CD4-positive, alpha-beta memory T cell (primary cell): ENCODE data around the gene PRM2. TPM values are rescaled to one million over a fixed set of nuclear protein-coding genes. Genes with fewer than 3 reads are reported as not detected.

Source experiments
- CTCF ChIA-PET: fragments of 350-600 bp; sonication (Branson Sonifier 250); formaldehyde crosslinking; loops from one replicate; lab custom pipeline; 2021; ENCODE audit warnings: inconsistent platforms; ENCODE audit not compliant: partially characterized antibody; lab: Charles Lee
- POLR2A ChIA-PET: fragments of 350-600 bp; sonication (Branson Sonifier 250); formaldehyde crosslinking; loops from one replicate; lab custom pipeline; 2021; ENCODE audit not compliant: partially characterized antibody; lab: Charles Lee
- DNase-seq, 5 donors: peaks; one replicate each; pipeline versions ENCODE4 v3.0.0 to v3.0.0-alpha.2; 2020 to 2022; ENCODE audit warnings: mixed read lengths in 1 of 5
- H3K27ac ChIP-seq: one replicate; pipeline ENCODE4 v1.7.0; 2013; ENCODE audit warnings: low read depth, low read length
- H3K27me3 ChIP-seq: 2 replicates; pipeline ENCODE4 v1.7.0; 2013; ENCODE audit warnings: mild to moderate bottlenecking, low read length, moderate library complexity; ENCODE audit not compliant: insufficient read depth
- H3K36me3 ChIP-seq: 2 replicates; pipeline ENCODE4 v1.7.0; 2013; ENCODE audit warnings: mild to moderate bottlenecking, low read length, moderate library complexity; ENCODE audit not compliant: insufficient read depth
- H3K4me1 ChIP-seq: 2 replicates; pipeline ENCODE4 v1.7.0; 2013; ENCODE audit warnings: mild to moderate bottlenecking, low read length, moderate library complexity; ENCODE audit not compliant: insufficient read depth
- H3K4me3 ChIP-seq, 2 donors: one replicate each; pipeline ENCODE4 v1.7.0; 2013; ENCODE audit warnings: low read length in 2 of 2, mild to moderate bottlenecking in 1 of 2
- H3K9me3 ChIP-seq, 2 donors: one replicate each; pipeline ENCODE4 v1.7.0; 2013; ENCODE audit warnings: low read length in 2 of 2, control low read depth in 1 of 2; ENCODE audit not compliant: control insufficient read depth in 1 of 2
- H3K27ac Mint-ChIP-seq, 7 donors: one replicate each; pipeline ENCODE4 v1.8.0; 2020 to 2021; ENCODE audit warnings: mixed read lengths in 7 of 7, mild to moderate bottlenecking in 6 of 7, inconsistent platforms in 3 of 7, moderate library complexity in 3 of 7
- H3K27me3 Mint-ChIP-seq, 2 donors: one replicate each; pipeline ENCODE4 v1.8.0; 2020 to 2021; ENCODE audit warnings: mixed read lengths in 2 of 2
- H3K36me3 Mint-ChIP-seq, 2 donors: one replicate each; pipeline ENCODE4 v1.8.0; 2020 to 2021; ENCODE audit warnings: mixed read lengths in 2 of 2, inconsistent platforms in 1 of 2, mild to moderate bottlenecking in 1 of 2
- H3K4me1 Mint-ChIP-seq, 4 donors: one replicate each; pipeline ENCODE4 v1.8.0; 2020 to 2021; ENCODE audit warnings: mixed read lengths in 4 of 4, mild to moderate bottlenecking in 1 of 4
- H3K4me3 Mint-ChIP-seq, 8 donors: one replicate each; pipeline ENCODE4 v1.8.0; 2020 to 2021; ENCODE audit warnings: mixed read lengths in 8 of 8, mild to moderate bottlenecking in 7 of 8, moderate library complexity in 6 of 8, inconsistent platforms in 3 of 8
- H3K9me3 Mint-ChIP-seq, 8 donors: one replicate each; pipeline ENCODE4 v1.8.0; 2020 to 2021; ENCODE audit warnings: mixed read lengths in 8 of 8, mild to moderate bottlenecking in 5 of 8, inconsistent platforms in 3 of 8, moderate library complexity in 1 of 8
- intact Hi-C: fragments of 100-400 bp; cut with micrococcal nuclease; formaldehyde crosslinking; loops from one replicate; pipeline ENCODE4 v1.15.1; 2023
- polyA plus RNA-seq, 2 donors: library from polyadenylated mRNA; unstranded; fragments of 300-500 nt; fragmentation: Illumina TruSeq; gene quantifications; one replicate each; pipeline ENCODE4 v1.2.3, GENCODE V29; 2021
- total RNA-seq, 2 experiments: library from RNA; stranded (reverse); gene quantifications; one replicate each; pipeline ENCODE4 v1.2.3, GENCODE V29; 2021

Gene PRM2
- total and polyA plus RNA-seq, 4 experiments from 2014 or later, result not detected

DNA sequence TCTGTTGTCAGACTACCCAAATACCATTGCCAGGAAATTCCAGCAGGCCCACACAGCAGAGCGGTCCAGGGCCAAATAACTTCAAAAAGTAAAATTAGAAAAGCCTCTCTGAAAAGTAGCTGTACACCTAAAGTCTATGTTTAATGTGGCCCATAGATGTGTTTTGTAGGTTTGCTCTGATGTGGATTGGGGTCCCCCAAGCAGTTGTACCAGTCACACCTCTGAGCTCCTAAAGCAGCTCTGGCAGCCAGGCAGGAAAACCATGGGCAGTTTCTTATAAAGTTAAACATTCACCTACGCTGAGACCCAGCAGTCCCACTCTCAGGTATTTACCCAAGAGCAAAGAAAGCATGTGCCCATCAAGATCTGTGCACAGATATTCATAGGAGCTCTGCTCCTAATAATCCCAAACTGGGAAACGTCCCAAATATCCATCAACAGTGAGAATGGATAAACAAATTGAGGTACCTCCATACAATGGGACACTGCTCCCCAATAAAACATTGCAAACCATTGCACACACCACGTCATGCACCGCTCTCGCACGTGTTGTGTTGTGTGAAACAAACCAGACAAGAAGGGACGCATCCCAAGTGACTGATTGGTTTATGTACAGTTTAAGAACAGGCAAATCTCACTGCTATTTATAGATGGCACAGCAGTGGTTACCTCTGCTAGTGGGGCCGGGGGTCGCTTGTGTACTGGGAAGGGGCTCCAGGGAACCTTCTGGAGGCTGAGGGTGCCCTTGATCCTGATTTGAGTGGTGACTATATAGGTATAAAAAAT lies 20.6 kb upstream of the PRM2 start:
- Mint-ChIP-seq H3K4me3 (peak overlapping the region; percentile 68 to 86 (median 78)), H3K27ac (peak overlapping the region in 3 of 7 donors; percentile 53 to 74 (median 65)), H3K27me3 (peaks cover 0 to 2% of the 10 kb centered on the region in 2 donors), H3K9me3 (no peaks in the 10 kb centered on the region), H3K36me3 (no peaks in the 10 kb centered on the region), H3K4me1 (peaks cover 12 to 16% (median 13%) of the 10 kb centered on the region in 4 donors)
- POLR2A ChIA-PET, result interaction anchor here (0.6 to 2.5 kb wide), 9 partner anchors 15 to 446 kb away, joined by 3 to 23 read pairs (median 3); partner anchors contain the start of genes SOCS1 and TXNDC11
- intact Hi-C loops, result loop anchor here (1.0 to 5.0 kb wide), 3 partner anchors 40 to 332 kb away; partner anchors contain the start of gene SOCS1
- Histone ChIP-seq H3K36me3 (no peaks in the 10 kb centered on the region), H3K9me3 (no peaks in the 10 kb centered on the region), H3K27ac (no peak overlapping the region), H3K4me1 (peaks cover 16% of the 10 kb centered on the region), H3K27me3 (no peaks in the 10 kb centered on the region), H3K4me3 (peak overlapping the region in 1 of 2 donors; percentile 29)
- no peak for DNase-seq
- CTCF ChIA-PET, result interaction anchor here (0.8 to 4.0 kb wide), 21 partner anchors 8 to 348 kb away, joined by 3 to 40 read pairs (median 5); partner anchors contain the start of gene SOCS1

DNA sequence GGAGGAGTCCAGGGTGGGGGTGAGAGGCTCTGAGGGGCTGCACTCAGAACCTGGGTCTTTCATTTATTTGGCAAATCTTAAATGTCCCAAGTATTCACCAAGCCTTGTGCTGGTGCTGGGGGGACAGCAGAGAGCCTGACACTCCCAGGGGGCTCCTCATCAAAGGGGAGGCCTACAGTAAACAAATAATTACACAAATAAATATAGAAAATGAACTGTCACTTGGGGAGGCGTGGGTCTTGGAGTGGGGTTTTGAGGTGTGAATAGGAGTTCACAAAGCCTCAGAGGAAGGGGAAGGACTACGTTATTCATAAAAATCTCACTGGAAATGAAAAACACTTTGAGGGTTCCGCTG lies 20.0 kb upstream of the PRM2 start:
- Histone ChIP-seq H3K27me3 (no peaks in the 10 kb centered on the region), H3K4me3 (no peak overlapping the region), H3K36me3 (no peaks in the 10 kb centered on the region), H3K27ac (no peak overlapping the region), H3K9me3 (no peaks in the 10 kb centered on the region), H3K4me1 (peaks cover 16% of the 10 kb centered on the region)
- POLR2A ChIA-PET, result interaction anchor here (2.5 kb wide), 1 partner anchor 15 kb away, joined by 8 read pairs; no protein-coding TSS in a partner anchor
- H3K27ac Mint-ChIP-seq, result no peak overlapping the region
- no peak for DNase-seq
- H3K4me3 Mint-ChIP-seq, result no peak overlapping the region
- peaks cover 0 to 4% of the 10 kb centered on the region in 2 donors for H3K27me3 Mint-ChIP-seq
- no peaks in the 10 kb centered on the region for H3K36me3 Mint-ChIP-seq
- CTCF ChIA-PET, result interaction anchor here (2.0 to 4.0 kb wide), 3 partner anchors 41 to 76 kb away, joined by 9 to 25 read pairs (median 9); partner anchors contain the start of gene SOCS1
- H3K9me3 Mint-ChIP-seq, result no peaks in the 10 kb centered on the region
- intact Hi-C loops, result loop anchor here (2.0 to 5.0 kb wide), 2 partner anchors 39 to 332 kb away; partner anchors contain the start of gene SOCS1
- H3K4me1 Mint-ChIP-seq, result peaks cover 12 to 16% (median 13%) of the 10 kb centered on the region in 4 donors

GRCh38 chr16:11295672-11296071 lies 19.4 kb upstream of the PRM2 start:
- Histone ChIP-seq H3K36me3 (no peaks in the 10 kb centered on the region), H3K27me3 (no peaks in the 10 kb centered on the region), H3K4me3 (no peak overlapping the region), H3K27ac (no peak overlapping the region), H3K9me3 (no peaks in the 10 kb centered on the region), H3K4me1 (peaks cover 16% of the 10 kb centered on the region)
- Mint-ChIP-seq H3K27me3 (peaks cover under 1 to 6% of the 10 kb centered on the region in 2 donors), H3K9me3 (no peaks in the 10 kb centered on the region), H3K36me3 (no peaks in the 10 kb centered on the region), H3K27ac (no peak overlapping the region), H3K4me1 (peaks cover 12 to 16% (median 13%) of the 10 kb centered on the region in 4 donors), H3K4me3 (no peak overlapping the region)
- DNase-seq, result no peak
- ChIA-PET POLR2A (no interaction called here), CTCF (no interaction called here)
- intact Hi-C loops, result loop anchor here (2.0 to 5.0 kb wide), 2 partner anchors 38 to 331 kb away; partner anchors contain the start of gene SOCS1

DNA sequence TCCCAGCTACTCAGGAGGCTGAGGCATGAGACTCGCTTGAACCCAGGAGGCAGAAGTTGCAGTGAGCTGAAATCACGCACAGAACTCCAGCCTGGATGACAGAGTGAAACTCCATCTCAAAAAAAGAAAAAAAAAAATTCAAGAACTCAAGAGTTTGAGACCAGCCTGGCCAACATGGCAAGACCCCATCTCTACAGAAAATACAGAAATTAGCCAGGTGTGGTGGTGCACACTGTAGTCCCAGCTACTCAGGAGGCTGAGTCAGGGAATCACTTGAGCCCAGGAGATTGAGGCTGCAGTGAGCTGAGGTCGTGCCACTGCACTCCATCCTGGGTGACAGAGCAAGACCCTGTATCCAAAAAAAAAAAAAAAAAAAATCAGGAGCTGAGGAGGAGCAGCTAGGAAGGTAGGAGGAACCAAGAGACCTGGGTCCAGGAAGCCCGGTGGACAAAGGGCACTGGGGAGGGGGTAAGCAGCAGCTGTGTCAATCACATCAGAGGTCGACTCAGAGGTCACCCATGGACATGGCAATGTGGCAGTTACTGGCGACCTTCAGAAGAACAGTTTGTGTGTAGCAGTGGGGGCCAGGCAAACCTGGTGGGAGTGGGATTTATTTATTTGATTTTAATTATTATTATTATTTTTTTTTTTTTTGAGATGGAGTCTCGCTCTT lies 15.9 kb upstream of the PRM2 start:
- Mint-ChIP-seq H3K4me3 (no peak overlapping the region), H3K36me3 (no peaks in the 10 kb centered on the region), H3K9me3 (peaks cover 0 to 3% (median 0%) of the 10 kb centered on the region in 8 donors), H3K27ac (no peak overlapping the region), H3K4me1 (peaks cover 5 to 8% (median 7%) of the 10 kb centered on the region in 4 donors), H3K27me3 (peaks cover 2 to 8% of the 10 kb centered on the region in 2 donors)
- H3K4me3 ChIP-seq, result no peak overlapping the region
- no peak overlapping the region for H3K27ac ChIP-seq
- intact Hi-C loops, result no loop called here
- no peaks in the 10 kb centered on the region for H3K36me3 ChIP-seq
- H3K4me1 ChIP-seq, result peaks cover 6% of the 10 kb centered on the region
- H3K9me3 ChIP-seq, result no peaks in the 10 kb centered on the region
- ChIA-PET CTCF (no interaction called here), POLR2A (interaction anchor here (0.6 kb wide), 1 partner anchor 34 kb away, joined by 3 read pairs; no protein-coding TSS in a partner anchor)
- no peak for DNase-seq
- H3K27me3 ChIP-seq, result no peaks in the 10 kb centered on the region

DNA sequence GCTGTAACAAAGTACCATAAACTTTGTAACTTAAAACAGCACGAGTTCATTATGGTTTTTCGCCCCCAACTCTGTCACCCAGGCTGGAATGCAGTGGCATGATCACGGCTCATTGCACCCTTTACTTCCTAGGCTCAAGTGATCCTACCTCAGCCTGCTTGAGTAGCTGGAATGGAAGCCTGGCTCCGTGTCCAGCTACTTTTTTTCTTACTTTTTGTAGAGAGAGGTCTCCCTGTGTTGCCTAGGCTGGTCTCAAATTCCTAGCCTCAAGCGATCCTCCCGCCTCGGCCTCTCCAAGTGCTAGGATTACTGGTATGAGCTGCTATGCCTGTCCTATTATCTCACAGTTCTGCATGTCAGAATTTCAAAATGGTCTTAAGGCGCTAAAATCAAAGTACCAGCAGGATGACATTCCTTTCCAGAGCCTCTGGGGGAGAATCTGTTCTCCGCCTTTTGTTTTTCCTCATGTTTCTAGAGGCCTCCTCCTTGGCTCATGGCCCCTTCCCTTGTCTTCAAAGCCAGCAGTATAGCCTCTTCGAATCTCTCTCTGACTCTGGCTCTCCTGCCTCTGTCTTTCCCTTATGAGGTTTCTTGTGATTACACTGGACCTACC lies 14.9 kb upstream of the PRM2 start:
- no peaks in the 10 kb centered on the region for H3K36me3 Mint-ChIP-seq
- H3K4me3 ChIP-seq, result no peak overlapping the region
- H3K36me3 ChIP-seq, result no peaks in the 10 kb centered on the region
- no peak overlapping the region for H3K4me3 Mint-ChIP-seq
- no peaks in the 10 kb centered on the region for H3K4me1 ChIP-seq
- ChIA-PET CTCF (interaction anchor here (0.5 kb wide), 1 partner anchor 34 kb away, joined by 3 read pairs; no protein-coding TSS in a partner anchor), POLR2A (no interaction called here)
- peaks cover 0 to 3% (median 0%) of the 10 kb centered on the region in 8 donors for H3K9me3 Mint-ChIP-seq
- no peak for DNase-seq
- H3K9me3 ChIP-seq, result no peaks in the 10 kb centered on the region
- peaks cover 0 to 6% (median 2%) of the 10 kb centered on the region in 4 donors for H3K4me1 Mint-ChIP-seq
- intact Hi-C loops, result no loop called here
- peak overlapping the region in 1 of 7 donors; percentile 4 for H3K27ac Mint-ChIP-seq
- H3K27me3 ChIP-seq, result no peaks in the 10 kb centered on the region
- peaks cover 2 to 8% of the 10 kb centered on the region in 2 donors for H3K27me3 Mint-ChIP-seq
- H3K27ac ChIP-seq, result no peak overlapping the region

DNA sequence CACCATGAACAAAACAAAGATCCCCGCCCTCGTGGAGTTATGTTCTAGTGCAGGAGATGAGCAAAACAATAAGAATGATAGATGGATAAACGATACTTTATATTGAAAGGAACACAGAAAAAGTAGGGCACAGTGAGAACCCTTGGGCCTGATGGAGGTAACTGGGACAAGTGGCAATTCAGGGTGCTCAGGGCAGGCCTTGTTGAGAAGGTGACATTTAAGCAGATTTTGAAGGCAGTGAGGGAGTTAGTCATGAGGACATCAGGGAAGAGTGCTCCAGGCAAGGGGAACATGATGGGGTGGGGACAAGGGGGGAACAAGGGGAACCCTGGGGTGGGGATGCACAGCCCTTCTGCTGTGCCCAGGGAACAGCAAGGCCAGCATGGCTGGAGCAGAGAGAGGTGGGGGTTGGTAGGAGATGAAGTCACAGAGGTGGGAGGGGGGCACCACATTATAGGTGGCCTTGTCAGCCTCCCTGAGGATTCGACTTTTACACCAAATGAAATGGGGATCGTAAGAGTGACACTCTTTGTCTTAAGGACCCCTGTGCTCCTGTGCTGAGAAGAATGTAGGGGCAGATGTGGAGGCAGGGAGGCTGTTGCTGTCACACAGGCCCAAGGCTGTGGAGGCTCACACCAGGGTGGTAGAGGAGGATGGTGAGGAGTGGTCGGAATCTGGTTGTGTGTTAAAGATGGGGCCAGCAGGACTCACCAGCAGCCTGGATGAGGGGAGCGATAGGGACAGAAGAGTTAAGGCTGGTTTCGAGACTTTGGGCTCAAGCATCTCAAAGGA lies 14.0 kb upstream of the PRM2 start:
- Histone ChIP-seq H3K4me1 (no peaks in the 10 kb centered on the region), H3K27me3 (no peaks in the 10 kb centered on the region), H3K9me3 (no peaks in the 10 kb centered on the region), H3K4me3 (no peak overlapping the region), H3K27ac (no peak overlapping the region), H3K36me3 (no peaks in the 10 kb centered on the region)
- ChIA-PET CTCF (no interaction called here), POLR2A (no interaction called here)
- no peak for DNase-seq
- intact Hi-C loops, result no loop called here
- Mint-ChIP-seq H3K9me3 (peaks cover 0 to 3% (median 0%) of the 10 kb centered on the region in 8 donors), H3K27ac (no peak overlapping the region), H3K36me3 (no peaks in the 10 kb centered on the region), H3K4me3 (no peak overlapping the region), H3K4me1 (peaks cover 0 to 6% (median 2%) of the 10 kb centered on the region in 4 donors), H3K27me3 (peaks cover 2 to 8% of the 10 kb centered on the region in 2 donors)
